Gastrocnemius medialis (tissue), 4 donors: ENCODE data around the gene UMAD1. TPM values are rescaled to one million over a fixed set of nuclear protein-coding genes. Genes with fewer than 3 reads are reported as not detected.
"Not testable (repeated sequence)": the region's sequence is repeated elsewhere in the genome, so short reads cannot be mapped to it uniquely, and the experiment has no call there.

ENCODE experiments used
- ATAC-seq, 2 donors: fragments of 150-250 bp; one replicate each; pipeline ENCODE4 v1.9.1; 2016
- DNase-seq, 2 donors: peaks; one replicate each; pipeline ENCODE4 v3.0.0-alpha.2; 2019
- H3K27ac ChIP-seq, 4 donors: fragments of 200-600 bp; sonication (generic); 1 replicate in 1 of 4; 2 replicates in 3 of 4; pipeline ENCODE4 v1.5.1; 2016 to 2018; ENCODE audit warnings: mild to moderate bottlenecking in 2 of 4, moderate library complexity in 1 of 4
- H3K27me3 ChIP-seq, 3 donors: fragments of 200-600 bp; sonication (generic) in 2 of 3; 1 replicate in 1 of 3; 2 replicates in 2 of 3; pipeline versions ENCODE4 v1.5.1 to v1.6.0; 2016 to 2019; ENCODE audit warnings: mild to moderate bottlenecking in 1 of 3, moderate library complexity in 1 of 3
- H3K36me3 ChIP-seq, 2 donors: fragments of 200-600 bp; sonication (generic) in 1 of 2; one replicate each; pipeline ENCODE4 v1.5.1; 2017 to 2018
- H3K4me1 ChIP-seq, 2 donors: fragments of 200-600 bp; sonication (generic) in 1 of 2; one replicate each; pipeline ENCODE4 v1.5.1; 2016 to 2017; ENCODE audit warnings: mild to moderate bottlenecking in 2 of 2
- H3K4me3 ChIP-seq, 4 donors: fragments of 200-600 bp; sonication (generic) in 3 of 4; 1 replicate in 1 of 4; 2 replicates in 3 of 4; pipeline ENCODE4 v1.5.1; 2016 to 2019; ENCODE audit warnings: mild to moderate bottlenecking in 2 of 4
- H3K9me3 ChIP-seq, 3 donors: fragments of 200-600 bp; sonication (generic) in 2 of 3; 1 replicate in 1 of 3; 2 replicates in 2 of 3; pipeline ENCODE4 v1.5.1; 2016 to 2019
- POLR2A ChIP-seq, 2 donors: fragments of 450-650 bp; IDR thresholded peaks; one replicate each; pipeline ENCODE4 v1.6.1; 2017; ENCODE audit warnings: antibody characterized with exemption in 2 of 2, mild to moderate bottlenecking in 2 of 2, moderate library complexity in 2 of 2
- in situ Hi-C, 4 donors: fragments of 200-750 bp; cut with MboI; loops; one replicate each; pipeline versions ENCODE4 v1.15.0 to v1.8.0; 2017; ENCODE audit warnings: low sequenced_read_pairs in 4 of 4
- intact Hi-C: fragments of 100-400 bp; cut with DNase I; formaldehyde crosslinking; loops from one replicate; pipeline ENCODE4 v1.15.1; 2023; ENCODE audit warnings: low total_unique reads
- total RNA-seq, 4 donors: library from RNA; depleted of rRNA; stranded (reverse); fragments of >200 nt; gene quantifications; one replicate each; pipeline versions ENCODE4 v1.1.0 to v1.2.3, GENCODE V29; 2016
- TF ChIP-seq, protein P1 (sequence below), 5 experiments: fragments of 450-650 bp in 3 of 5; fragments of 200-600 bp in 2 of 5; sonication (generic) in 2 of 5; IDR thresholded peaks in 4 of 5; conservative IDR thresholded peaks in 1 of 5; 1 replicate in 4 of 5; 2 replicates in 1 of 5; pipeline ENCODE4 v1.5.1; 2016 to 2019; ENCODE audit warnings: antibody characterized with exemption in 5 of 5, mild to moderate bottlenecking in 3 of 5, moderate library complexity in 3 of 5

UMAD1 gene
- total RNA-seq, 4 donors from 2014 or later, result 10.2 to 16.0 (median 11.1) TPM

DNA sequence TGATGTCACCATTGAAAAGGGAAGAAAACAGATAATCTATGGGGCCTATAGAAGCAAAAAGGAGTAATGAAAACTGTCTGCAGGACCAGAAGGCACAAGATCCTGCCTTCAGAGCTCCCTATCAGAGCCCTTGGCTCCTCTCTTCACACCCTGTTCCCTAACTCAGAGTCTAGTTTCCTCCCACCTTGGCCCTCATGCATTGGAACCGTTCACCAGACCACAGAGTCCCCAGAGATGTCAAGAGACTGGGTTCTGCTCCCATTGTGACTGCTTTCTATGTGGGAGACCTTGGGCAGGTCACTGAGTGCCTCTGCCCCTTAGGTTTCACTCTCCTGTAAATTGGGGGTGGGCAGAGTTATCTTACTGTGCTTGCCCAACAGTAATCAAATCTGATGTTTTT, 158.0 kb downstream of the UMAD1 start:
- no peaks in the 10 kb centered on the region for H3K27me3 ChIP-seq
- DNase-seq (no peak), ATAC-seq (no peak)
- no peak overlapping the region for H3K27ac ChIP-seq
- TF ChIP-seq, protein P1, sequence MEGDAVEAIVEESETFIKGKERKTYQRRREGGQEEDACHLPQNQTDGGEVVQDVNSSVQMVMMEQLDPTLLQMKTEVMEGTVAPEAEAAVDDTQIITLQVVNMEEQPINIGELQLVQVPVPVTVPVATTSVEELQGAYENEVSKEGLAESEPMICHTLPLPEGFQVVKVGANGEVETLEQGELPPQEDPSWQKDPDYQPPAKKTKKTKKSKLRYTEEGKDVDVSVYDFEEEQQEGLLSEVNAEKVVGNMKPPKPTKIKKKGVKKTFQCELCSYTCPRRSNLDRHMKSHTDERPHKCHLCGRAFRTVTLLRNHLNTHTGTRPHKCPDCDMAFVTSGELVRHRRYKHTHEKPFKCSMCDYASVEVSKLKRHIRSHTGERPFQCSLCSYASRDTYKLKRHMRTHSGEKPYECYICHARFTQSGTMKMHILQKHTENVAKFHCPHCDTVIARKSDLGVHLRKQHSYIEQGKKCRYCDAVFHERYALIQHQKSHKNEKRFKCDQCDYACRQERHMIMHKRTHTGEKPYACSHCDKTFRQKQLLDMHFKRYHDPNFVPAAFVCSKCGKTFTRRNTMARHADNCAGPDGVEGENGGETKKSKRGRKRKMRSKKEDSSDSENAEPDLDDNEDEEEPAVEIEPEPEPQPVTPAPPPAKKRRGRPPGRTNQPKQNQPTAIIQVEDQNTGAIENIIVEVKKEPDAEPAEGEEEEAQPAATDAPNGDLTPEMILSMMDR (IDR thresholded peaks at IDR 0.05 in 4 of 5, conservative IDR thresholded peaks at IDR 0.05 in 1 of 5), result no peak
- no peak for TF ChIP-seq POLR2A (IDR thresholded peaks at IDR 0.05)
- H3K4me3 ChIP-seq, result no peak overlapping the region
- H3K4me1 ChIP-seq, result peaks cover 0 to 3% of the 10 kb centered on the region in 2 donors
- in situ Hi-C loops, result no loop called here
- H3K36me3 ChIP-seq, result no peaks in the 10 kb centered on the region
- intact Hi-C loops, result no loop called here
- no peaks in the 10 kb centered on the region for H3K9me3 ChIP-seq

DNA sequence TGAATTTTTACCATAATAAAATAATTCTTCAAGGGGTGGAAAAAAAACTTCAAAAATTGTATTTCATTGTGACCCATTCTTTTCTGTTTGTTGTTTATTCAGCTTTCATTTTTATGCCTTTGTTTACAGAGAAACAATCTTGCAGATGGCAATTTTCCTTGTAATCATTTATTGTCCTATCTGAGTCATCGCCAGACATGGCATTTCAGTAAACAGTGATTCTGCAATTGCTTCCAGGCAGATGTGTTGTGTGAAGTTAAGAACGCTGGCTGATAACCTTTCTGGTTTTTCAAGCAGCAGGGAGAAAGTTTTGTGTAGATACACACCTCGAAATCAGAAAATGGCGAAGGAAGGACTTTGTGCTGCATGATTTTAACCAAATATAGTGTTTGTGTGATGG, 158.6 kb downstream of the UMAD1 start:
- H3K27ac ChIP-seq, result no peak overlapping the region
- in situ Hi-C loops, result no loop called here

DNA sequence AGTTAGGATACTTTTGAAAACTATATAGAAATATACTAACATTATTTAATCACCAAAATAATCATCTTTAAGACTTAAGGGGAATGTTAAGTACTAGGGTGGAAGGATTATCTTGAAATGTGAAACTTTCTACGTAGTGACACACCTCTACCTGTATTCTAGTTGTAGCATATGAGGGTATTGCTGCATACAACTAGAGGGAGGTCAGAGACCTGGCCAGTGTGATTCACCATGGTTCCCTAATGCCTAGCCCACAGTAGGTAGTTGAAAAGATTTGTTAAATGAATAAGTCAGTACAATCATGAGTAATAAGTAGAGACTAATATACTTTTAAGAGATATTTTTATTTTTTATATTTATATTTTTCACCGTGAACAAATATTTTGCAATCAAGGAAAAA, 162.0 kb downstream of the UMAD1 start:
- H3K36me3 ChIP-seq, result no peaks in the 10 kb centered on the region
- no peaks in the 10 kb centered on the region for H3K27me3 ChIP-seq
- ATAC-seq (no peak), DNase-seq (no peak)
- no peaks in the 10 kb centered on the region for H3K9me3 ChIP-seq
- in situ Hi-C loops (no loop called here), intact Hi-C loops (no loop called here)
- TF ChIP-seq, protein P1 (IDR thresholded peaks at IDR 0.05 in 4 of 5, conservative IDR thresholded peaks at IDR 0.05 in 1 of 5), result no peak
- TF ChIP-seq POLR2A (IDR thresholded peaks at IDR 0.05), result no peak
- no peak overlapping the region for H3K4me3 ChIP-seq
- peaks cover 0 to 3% of the 10 kb centered on the region in 2 donors for H3K4me1 ChIP-seq
- H3K27ac ChIP-seq, result no peak overlapping the region

More for the DNA sequence above, 158.6 kb downstream of the UMAD1 start:
- ATAC-seq, result no peak
- no peaks in the 10 kb centered on the region for H3K36me3 ChIP-seq
- H3K4me3 ChIP-seq, result no peak overlapping the region
- peaks cover 0 to 3% of the 10 kb centered on the region in 2 donors for H3K4me1 ChIP-seq
- no peaks in the 10 kb centered on the region for H3K9me3 ChIP-seq
- intact Hi-C loops, result no loop called here
- TF ChIP-seq, protein P1 (IDR thresholded peaks at IDR 0.05 in 4 of 5, conservative IDR thresholded peaks at IDR 0.05 in 1 of 5), result no peak
- TF ChIP-seq POLR2A (IDR thresholded peaks at IDR 0.05), result no peak
- DNase-seq, result no peak
- H3K27me3 ChIP-seq, result no peaks in the 10 kb centered on the region

DNA sequence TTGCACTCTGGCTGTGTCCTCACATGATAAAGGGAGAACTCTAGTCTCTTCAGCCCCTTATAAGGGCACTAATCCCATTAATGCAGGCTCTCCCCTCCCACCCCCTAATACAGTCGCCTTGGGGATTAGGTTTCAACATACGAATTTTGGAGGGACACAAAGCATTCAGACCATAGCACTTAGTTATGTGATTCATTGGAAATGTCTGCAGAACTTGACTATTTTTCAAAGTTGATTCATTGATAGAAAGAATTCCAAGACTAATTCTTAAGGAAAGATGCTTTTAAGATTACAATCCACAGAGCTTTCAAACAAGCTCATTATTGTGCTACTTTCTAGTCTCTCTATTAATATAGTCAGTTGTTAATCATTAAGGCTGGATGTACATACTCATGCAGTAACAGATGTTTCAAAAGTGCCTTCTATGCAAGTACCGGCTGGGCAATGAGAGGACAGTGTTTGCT, 163.2 kb downstream of the UMAD1 start:
- no peak for TF ChIP-seq POLR2A (IDR thresholded peaks at IDR 0.05)
- TF ChIP-seq, protein P1 (IDR thresholded peaks at IDR 0.05 in 4 of 5, conservative IDR thresholded peaks at IDR 0.05 in 1 of 5), result no peak
- Histone ChIP-seq H3K4me1 (no peaks in the 10 kb centered on the region), H3K9me3 (no peaks in the 10 kb centered on the region), H3K4me3 (no peak overlapping the region), H3K27ac (no peak overlapping the region), H3K27me3 (no peaks in the 10 kb centered on the region), H3K36me3 (no peaks in the 10 kb centered on the region)
- intact Hi-C loops, result no loop called here
- ATAC-seq (no peak), DNase-seq (no peak)
- in situ Hi-C loops, result no loop called here

DNA sequence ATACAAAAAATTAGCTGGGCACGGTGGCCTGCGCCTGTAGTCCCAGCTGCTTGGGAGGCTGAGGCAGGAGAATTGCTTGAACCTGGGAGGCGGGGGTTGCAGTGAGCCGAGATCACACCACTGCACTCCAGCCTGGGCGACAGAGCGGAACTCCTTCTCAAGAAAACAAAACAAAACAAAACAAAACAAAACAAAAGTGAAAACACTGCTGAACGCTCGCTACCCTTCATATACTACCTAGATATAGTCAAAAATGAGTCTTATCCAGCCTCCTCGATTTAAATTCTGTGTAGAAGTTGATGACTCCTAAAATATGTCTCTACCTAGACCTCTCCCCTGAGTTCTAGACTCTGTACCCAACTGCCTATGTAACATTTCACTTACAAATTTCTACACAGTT, 164.3 kb downstream of the UMAD1 start:
- H3K27me3 ChIP-seq, in situ Hi-C loops, ATAC-seq, DNase-seq, H3K4me1 ChIP-seq, H3K9me3 ChIP-seq, H3K36me3 ChIP-seq, intact Hi-C loops, H3K4me3 ChIP-seq, H3K27ac ChIP-seq: not testable (repeated sequence)
